Left lobe of liver (tissue), 2 donors: ENCODE data around the gene UIMC1. TPM values are rescaled to one million over a fixed set of nuclear protein-coding genes. Genes with fewer than 3 reads are reported as not detected.

Source experiments
- ATAC-seq: fragments of 200-7000 bp; cut with Tn5 transposase; one replicate; pipeline ENCODE4 v1.9.1; 2020; ENCODE audit warnings: mild to moderate bottlenecking, moderate library complexity
- DNase-seq: peaks from one replicate; pipeline ENCODE4 v3.0.0-alpha.2; 2020; ENCODE audit warnings: low spot score
- total RNA-seq: library from RNA; stranded (reverse); gene quantifications from one replicate; pipeline ENCODE4 v1.2.1, GENCODE V29; 2021
- donor health status: DM: no; HTN: no; CAD: no; lungs with moderate emphysema.
- donor health status: DM: no; HTN: yes; CAD: no.

UIMC1 gene
- total RNA-seq, 1 donor from 2014 or later = 10.1 TPM

DNA sequence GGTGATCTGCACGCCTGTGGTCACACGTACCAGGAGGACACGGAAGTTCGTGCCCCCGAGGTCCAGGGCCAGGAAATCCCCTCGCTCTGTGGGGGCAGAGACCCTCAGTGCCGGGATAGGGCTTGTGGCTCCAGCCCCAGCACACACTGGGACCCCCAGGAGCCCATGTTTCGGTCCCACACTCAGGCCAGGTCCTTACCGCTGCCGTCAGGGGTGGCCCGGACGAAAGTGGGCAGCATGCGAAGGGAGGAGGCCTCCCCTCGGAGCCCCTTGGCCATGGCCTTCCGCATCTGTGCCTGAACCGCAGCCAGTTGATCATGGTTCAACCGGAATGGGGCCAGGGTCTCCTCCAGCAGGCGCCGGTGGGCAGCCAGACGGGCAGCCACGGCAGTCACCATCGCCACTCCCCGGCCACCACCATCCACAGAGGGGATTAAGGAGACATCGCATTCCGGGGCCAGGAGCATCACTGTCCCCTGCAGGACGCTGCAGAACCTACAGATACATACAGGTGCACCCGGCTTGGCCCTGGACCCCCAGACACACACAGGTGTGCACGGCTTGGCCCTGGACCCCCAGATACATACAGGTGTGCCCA, 119.2 kb downstream of the UIMC1 start:
- ATAC-seq (no peak), DNase-seq (no peak)

- DNase-seq (no peak), ATAC-seq (no peak)
Measured at GRCh38 chr5:176886336-176887251, 120.0 kb downstream of the UIMC1 start.

- ATAC-seq (no peak), DNase-seq (no peak)
Measured at GRCh38 chr5:176884571-176884890, 122.0 kb downstream of the UIMC1 start.

- ATAC-seq = no peak
Measured at GRCh38 chr5:176883700-176884570, 122.6 kb downstream of the UIMC1 start.

GRCh38 chr5:176882567-176882903, 124.0 kb downstream of the UIMC1 start:
- ATAC-seq = no peak

More at GRCh38 chr5:176883700-176884570, 122.6 kb downstream of the UIMC1 start:
- no peak for DNase-seq

GRCh38 chr5:176881816-176882566, 124.6 kb downstream of the UIMC1 start:
- no peak for ATAC-seq

More at GRCh38 chr5:176882567-176882903, 124.0 kb downstream of the UIMC1 start:
- no peak for DNase-seq

DNA sequence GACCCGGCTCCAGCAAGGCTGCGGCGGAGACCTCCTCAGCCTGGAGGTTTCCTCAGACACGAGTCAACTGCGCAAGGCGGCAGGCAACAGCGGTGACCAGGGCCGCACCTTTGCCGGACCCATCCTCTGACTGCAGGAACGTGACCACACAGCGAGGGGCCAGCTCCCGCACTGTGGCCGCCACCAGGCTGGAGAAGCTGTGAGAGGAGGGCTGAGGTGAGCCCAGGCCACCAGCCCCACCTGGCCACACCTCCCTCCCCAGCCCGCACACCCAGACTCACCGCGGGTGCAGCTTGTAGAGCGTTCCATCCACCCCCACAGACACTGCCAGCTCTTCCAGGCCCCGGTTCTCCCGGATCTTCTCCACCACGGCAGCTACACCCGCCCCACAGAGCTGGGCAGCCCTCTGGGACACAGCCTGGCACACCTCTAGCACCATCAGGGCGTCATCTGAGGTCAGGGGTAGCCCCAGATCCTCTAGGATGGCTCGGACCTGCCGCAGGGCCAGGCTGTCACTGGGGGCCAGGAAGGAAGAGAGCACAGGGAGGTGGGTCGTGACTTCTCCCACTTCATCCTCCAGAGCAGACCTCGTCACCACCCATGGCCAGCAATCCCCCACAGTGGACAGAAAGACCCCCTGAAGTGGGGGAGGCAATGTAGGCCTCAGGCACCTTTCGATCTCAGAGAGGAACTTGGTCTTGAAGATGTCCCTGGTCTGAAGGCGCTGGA, 125.4 kb downstream of the UIMC1 start:
- no peak for DNase-seq
- no peak for ATAC-seq

More at GRCh38 chr5:176881816-176882566, 124.6 kb downstream of the UIMC1 start:
- no peak for DNase-seq

GRCh38 chr5:176880366-176881020, 126.1 kb downstream of the UIMC1 start:
- DNase-seq = no peak

GRCh38 chr5:176879663-176880361, 126.8 kb downstream of the UIMC1 start:
- ATAC-seq (no peak), DNase-seq (no peak)

More at GRCh38 chr5:176880366-176881020, 126.1 kb downstream of the UIMC1 start:
- ATAC-seq = no peak

DNA sequence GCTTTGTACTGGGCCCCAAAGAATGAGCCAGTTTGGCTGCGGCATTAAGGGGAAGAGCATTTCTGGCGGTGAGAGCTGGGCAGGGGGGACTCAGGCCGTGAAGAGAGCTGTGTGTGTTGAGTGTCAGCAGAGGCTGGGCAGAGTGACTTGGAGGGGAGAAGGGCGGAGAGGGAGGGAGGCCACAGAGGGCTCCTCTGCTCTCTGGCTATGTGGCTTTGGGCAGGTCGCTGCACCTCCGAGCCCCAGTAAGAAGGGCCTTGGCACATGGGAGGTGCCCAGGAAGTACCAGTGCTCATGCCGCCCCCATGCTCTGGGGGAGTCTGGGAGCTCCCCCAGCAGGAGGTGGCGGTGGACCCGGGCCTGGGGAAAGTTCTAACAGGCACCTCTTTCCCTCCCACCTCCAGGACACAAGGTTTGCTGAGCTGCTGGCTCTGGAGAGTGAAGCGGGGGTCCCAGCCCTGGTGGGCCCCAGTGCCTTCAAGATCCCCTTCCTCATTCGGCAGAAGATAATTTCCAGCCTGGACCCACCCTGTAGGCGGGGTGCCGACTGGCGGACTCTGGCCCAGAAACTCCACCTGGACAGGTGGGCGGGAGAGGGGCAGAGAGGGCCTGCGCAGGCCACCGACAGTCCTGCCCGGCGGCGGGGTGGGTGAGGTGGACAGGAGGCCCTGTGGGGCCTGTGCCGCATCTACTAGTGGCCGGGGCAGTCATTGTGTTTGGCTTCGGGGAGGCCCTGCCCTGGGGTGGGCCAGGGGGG, 127.5 kb downstream of the UIMC1 start:
- ATAC-seq = no peak

DNA sequence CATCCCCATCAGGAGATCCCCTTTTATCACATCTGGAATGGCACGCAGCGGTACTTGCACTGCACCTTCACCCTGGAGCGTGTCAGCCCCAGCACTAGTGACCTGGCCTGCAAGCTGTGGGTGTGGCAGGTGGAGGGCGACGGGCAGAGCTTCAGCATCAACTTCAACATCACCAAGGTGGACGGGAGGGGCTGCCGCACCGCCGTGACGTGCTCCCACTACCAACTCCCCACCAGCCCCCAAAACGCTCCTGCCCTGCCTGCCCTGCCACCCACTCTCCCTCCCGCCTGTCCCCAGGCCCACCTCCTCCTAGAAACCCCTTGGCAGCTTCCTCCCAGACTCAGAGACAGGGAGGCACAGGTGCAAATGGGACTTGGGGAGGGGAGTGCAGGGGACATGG, 128.1 kb downstream of the UIMC1 start:
- no peak for DNase-seq
- ATAC-seq = no peak

More for the DNA sequence above, 127.5 kb downstream of the UIMC1 start:
- no peak for DNase-seq

- DNase-seq (no peak), ATAC-seq (no peak)
Measured at GRCh38 chr5:176877793-176878331, 128.7 kb downstream of the UIMC1 start.

DNA sequence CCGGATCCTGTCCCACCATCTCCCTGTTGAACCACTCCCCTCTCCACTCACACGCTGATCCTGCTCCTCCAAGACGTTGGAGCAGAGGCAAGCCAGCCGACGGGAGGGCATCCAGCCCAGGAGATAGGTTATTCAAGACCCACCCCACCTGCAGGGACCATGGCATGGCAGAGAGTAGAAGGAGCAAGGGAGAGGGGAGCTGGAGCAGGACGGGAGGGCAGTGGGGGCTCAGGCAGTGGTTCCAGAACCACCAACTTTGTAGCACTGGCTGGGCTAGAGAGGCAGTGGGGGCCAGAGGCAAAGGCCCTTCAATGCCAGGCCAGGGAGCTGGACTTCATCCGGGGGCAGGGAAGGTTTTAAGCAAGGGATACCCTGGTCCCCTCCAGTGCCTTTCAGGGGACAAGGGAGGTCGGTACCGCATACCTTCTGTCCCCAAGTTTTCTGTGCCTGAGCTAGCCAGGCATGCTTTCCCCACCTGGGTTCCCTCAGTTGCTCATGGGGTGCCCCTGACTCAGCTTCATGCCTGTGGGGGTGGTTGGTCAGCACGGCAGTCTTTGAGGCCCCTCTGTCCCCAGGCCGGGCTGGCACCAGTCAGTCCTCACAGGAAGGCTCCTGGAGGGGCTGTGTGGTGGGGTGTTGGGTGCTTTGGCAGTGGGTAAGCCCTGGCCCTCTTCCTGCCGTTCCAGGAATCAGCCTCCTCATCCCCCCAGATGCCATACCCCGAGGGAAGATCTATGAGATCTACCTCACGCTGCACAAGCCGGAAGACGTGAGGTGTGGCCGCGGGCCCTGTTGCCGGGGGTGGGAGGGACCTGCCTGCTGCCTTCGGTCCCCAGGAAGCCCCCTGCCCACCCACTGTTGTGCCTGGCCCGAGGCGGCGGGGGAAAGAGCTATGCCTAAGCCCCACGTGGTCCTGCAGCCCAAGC, 129.8 kb downstream of the UIMC1 start:
- DNase-seq (no peak), ATAC-seq (no peak)

DNA sequence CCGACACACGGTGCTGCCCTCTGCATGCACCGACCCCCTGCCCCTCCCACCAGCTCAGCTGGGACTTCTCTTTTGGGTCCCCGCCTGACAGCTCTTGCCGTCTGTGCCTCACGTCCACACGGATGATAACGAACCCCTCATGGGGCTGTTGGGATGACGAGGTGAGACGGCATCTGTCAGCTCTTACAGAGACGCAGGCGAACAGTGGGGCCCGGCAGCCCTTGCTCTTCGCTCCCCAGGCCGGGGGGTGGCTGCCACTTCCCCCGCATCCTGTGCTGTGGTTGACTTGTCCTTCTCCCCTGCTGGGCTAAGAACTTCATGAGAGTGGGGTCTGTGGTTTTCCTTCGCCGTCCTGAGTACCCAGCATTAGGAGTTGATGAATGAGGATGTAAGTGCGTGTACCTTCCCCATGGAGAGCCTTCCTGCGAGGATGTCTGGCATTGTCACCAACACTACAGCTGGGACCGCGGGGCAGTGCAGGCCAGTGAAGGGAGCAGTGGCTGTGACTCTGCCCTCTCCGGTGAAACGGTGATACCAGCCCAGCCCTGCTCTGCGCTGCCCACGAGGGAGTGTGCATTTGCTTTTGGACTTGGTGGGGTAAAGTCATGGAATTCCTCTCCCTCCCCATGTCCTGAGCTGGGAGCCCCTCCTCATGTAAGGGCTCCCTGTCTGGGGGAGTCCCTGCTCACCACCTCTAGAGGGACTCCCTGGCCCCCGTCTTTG, 130.6 kb downstream of the UIMC1 start:
- DNase-seq (no peak), ATAC-seq (no peak)

GRCh38 chr5:176875014-176875550, 131.5 kb downstream of the UIMC1 start:
- DNase-seq = no peak
- no peak for ATAC-seq
